HepG2 (cell line): ENCODE data around the gene MRPL20. TPM values are rescaled to one million over a fixed set of nuclear protein-coding genes. Genes with fewer than 3 reads are reported as not detected.

Experiments
- BRCA1 ChIP-seq: sonication (generic); formaldehyde crosslinking; IDR thresholded peaks from 2 replicates; pipeline ENCODE4 v1.4.0; 2020; ENCODE audit warnings: missing genetic modification reagents
- CREM ChIP-seq, 2 experiments: sonication (generic) in 1 of 2; formaldehyde crosslinking in 1 of 2; IDR thresholded peaks; 2 replicates each; pipeline versions ENCODE4 v1.4.0 to v1.6.1; 2016 to 2020; ENCODE audit warnings: antibody characterized with exemption in 1 of 2, mild to moderate bottlenecking in 1 of 2, missing genetic modification reagents in 1 of 2
- HDAC2 ChIP-seq: sonication (generic); formaldehyde crosslinking; IDR thresholded peaks from 2 replicates; pipeline ENCODE4 v1.4.0; 2020; ENCODE audit warnings: missing genetic modification reagents
- KDM5B ChIP-seq: sonication (generic); formaldehyde crosslinking; IDR thresholded peaks from 2 replicates; pipeline ENCODE4 v1.4.0; 2020; ENCODE audit warnings: missing genetic modification reagents, mild to moderate bottlenecking, borderline replicate concordance
- MTA1 ChIP-seq: sonication (generic); formaldehyde crosslinking; IDR thresholded peaks from 2 replicates; pipeline ENCODE4 v1.4.0; 2020; ENCODE audit warnings: missing genetic modification reagents, mild to moderate bottlenecking, borderline replicate concordance
- SOX5 ChIP-seq: IDR thresholded peaks from 2 replicates; pipeline ENCODE4 v1.6.1; 2016; ENCODE audit warnings: borderline replicate concordance
- U2AF2 ChIP-seq: fragments of 200-400 bp; formaldehyde crosslinking; IDR thresholded peaks from 2 replicates; pipeline ENCODE4 v1.6.1; 2017; ENCODE audit warnings: low read depth, mild to moderate bottlenecking, low read length
- ZC3H4 ChIP-seq: sonication (generic); formaldehyde crosslinking; IDR thresholded peaks from 2 replicates; pipeline ENCODE4 v1.4.0; 2020; ENCODE audit warnings: missing genetic modification reagents, borderline replicate concordance
- ZFP62 ChIP-seq: sonication (generic); formaldehyde crosslinking; IDR thresholded peaks from 2 replicates; pipeline ENCODE4 v1.4.0; 2020; ENCODE audit warnings: missing genetic modification reagents
- ZFX ChIP-seq: sonication (generic); formaldehyde crosslinking; IDR thresholded peaks from 2 replicates; pipeline ENCODE4 v1.4.0; 2020; ENCODE audit warnings: mild to moderate bottlenecking, low read depth, missing genetic modification reagents, moderate library complexity
- polyA plus RNA-seq, 8 experiments: library from polyadenylated mRNA; depleted of rRNA in 3 of 8; stranded (reverse) in 7 of 8; unstranded in 1 of 8; fragments of >200 nt; fragmentation: Illumina TruSeq in 4 of 8; extraction: Trizol in 4 of 8; gene quantifications; 2 replicates each; pipeline versions ENCODE4 v1.2.1 to v1.2.3, GENCODE V29; 2011 to 2016; ENCODE audit warnings: low read depth in 4 of 8, missing spikeins in 1 of 8, mixed read lengths in 1 of 8; ENCODE audit not compliant: insufficient read depth in 1 of 8
- total RNA-seq, 5 experiments: library from RNA; depleted of rRNA; stranded (reverse); fragments of >200 nt; fragmentation: Illumina TruSeq; extraction: Trizol; gene quantifications; 2 replicates each; pipeline ENCODE4 v1.2.3, GENCODE V29; 2016; ENCODE audit warnings: low read depth in 1 of 5
- TF ChIP-seq, protein P1 (sequence below): sonication (generic); formaldehyde crosslinking; IDR thresholded peaks from 2 replicates; pipeline ENCODE4 v1.5.0; 2020; ENCODE audit warnings: missing genetic modification reagents
- TF ChIP-seq, protein P2 (sequence below): sonication (generic); formaldehyde crosslinking; IDR thresholded peaks from 2 replicates; pipeline ENCODE4 v1.4.0; 2020; ENCODE audit warnings: missing genetic modification reagents
- TF ChIP-seq, protein P3 (sequence below): sonication (generic); formaldehyde crosslinking; IDR thresholded peaks from 2 replicates; pipeline ENCODE4 v1.8.1; 2023; ENCODE audit warnings: missing genetic modification reagents, mild to moderate bottlenecking, borderline replicate concordance
- TF ChIP-seq, protein P4 (sequence below): sonication (generic); formaldehyde crosslinking; IDR thresholded peaks from 2 replicates; pipeline ENCODE4 v1.4.0; 2020; ENCODE audit warnings: low read depth, missing genetic modification reagents
- TF ChIP-seq, protein P5 (sequence below): IDR thresholded peaks from 2 replicates; pipeline ENCODE4 v1.6.1; 2016; ENCODE audit warnings: missing genetic modification reagents, missing compliant biosample characterization
- TF ChIP-seq, protein P6 (sequence below): IDR thresholded peaks from 2 replicates; pipeline ENCODE4 v1.4.0; 2020; ENCODE audit warnings: mild to moderate bottlenecking, missing genetic modification reagents

The MRPL20 gene
- total and polyA plus RNA-seq, 2 of the 13 experiments (the other 11 are each of a cell fraction or from before 2014, with no cell fraction given), result 59.2 to 127 TPM

DNA sequence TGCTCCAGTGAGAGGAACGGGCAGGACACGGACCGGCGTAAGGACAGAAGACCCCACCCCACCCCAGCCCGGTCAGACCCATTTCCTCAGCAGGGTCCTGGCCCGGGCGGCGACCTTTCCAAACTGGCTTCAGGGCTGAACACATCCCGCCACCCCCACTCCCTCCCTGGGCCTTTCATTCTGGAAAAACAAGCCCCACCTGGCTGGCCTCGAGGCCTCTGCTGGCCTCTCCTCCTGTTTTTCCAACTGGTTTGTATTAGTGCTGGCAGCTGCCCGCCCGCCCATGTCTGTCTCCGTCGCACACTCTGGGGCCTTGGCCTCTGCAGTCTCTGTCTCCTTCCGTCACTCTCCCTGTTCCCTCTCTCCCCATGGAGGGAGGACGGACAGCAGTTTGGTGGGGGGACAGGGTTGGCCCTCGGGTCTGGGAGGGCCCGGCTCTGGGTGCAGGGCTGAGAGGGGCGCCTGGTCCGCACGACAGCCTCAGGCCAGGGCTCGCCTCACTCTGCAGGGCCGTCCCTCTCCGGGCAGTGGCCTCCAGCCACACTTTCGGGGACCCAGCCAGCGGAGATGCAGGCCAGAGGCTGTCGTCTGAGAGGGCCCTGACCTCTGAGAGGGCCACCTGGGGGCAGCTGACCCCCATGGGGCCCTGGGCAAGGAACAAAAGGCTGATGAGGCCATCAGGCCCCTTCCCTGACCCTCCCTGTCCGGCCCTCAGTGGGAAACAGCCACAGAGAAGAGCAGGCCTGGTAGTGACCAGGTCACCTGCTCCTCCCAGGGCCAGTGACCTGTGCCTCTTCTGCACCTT lies 47.2 kb downstream of the MRPL20 start (continued):
- peak; percentile 95 for TF ChIP-seq ZFX (CRISPR knock-in tag)
- peak; percentile 91 for TF ChIP-seq SOX5 (CRISPR knock-in tag)
- TF ChIP-seq, protein P1, sequence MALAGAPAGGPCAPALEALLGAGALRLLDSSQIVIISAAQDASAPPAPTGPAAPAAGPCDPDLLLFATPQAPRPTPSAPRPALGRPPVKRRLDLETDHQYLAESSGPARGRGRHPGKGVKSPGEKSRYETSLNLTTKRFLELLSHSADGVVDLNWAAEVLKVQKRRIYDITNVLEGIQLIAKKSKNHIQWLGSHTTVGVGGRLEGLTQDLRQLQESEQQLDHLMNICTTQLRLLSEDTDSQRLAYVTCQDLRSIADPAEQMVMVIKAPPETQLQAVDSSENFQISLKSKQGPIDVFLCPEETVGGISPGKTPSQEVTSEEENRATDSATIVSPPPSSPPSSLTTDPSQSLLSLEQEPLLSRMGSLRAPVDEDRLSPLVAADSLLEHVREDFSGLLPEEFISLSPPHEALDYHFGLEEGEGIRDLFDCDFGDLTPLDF (CRISPR knock-in tag), result peak; percentile 18
- TF ChIP-seq BRCA1 (CRISPR knock-in tag), result 0 out of 2 replicates have a peak, but pooled peaks have one; percentile 30
- TF ChIP-seq KDM5B, result 0 out of 2 replicates have a peak, but pooled peaks have one; percentile 68
- TF ChIP-seq, protein P2, sequence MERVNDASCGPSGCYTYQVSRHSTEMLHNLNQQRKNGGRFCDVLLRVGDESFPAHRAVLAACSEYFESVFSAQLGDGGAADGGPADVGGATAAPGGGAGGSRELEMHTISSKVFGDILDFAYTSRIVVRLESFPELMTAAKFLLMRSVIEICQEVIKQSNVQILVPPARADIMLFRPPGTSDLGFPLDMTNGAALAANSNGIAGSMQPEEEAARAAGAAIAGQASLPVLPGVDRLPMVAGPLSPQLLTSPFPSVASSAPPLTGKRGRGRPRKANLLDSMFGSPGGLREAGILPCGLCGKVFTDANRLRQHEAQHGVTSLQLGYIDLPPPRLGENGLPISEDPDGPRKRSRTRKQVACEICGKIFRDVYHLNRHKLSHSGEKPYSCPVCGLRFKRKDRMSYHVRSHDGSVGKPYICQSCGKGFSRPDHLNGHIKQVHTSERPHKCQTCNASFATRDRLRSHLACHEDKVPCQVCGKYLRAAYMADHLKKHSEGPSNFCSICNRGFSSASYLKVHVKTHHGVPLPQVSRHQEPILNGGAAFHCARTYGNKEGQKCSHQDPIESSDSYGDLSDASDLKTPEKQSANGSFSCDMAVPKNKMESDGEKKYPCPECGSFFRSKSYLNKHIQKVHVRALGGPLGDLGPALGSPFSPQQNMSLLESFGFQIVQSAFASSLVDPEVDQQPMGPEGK (CRISPR knock-in tag), result peak; percentile 86
- TF ChIP-seq, protein P3, sequence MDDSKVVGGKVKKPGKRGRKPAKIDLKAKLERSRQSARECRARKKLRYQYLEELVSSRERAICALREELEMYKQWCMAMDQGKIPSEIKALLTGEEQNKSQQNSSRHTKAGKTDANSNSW, result peak; percentile 48; the same call in 1 of the 2 replicates
- no peak for TF ChIP-seq U2AF2
- peak; percentile 83; the same call in 1 of the 2 replicates for TF ChIP-seq MTA1
- TF ChIP-seq, protein P4, sequence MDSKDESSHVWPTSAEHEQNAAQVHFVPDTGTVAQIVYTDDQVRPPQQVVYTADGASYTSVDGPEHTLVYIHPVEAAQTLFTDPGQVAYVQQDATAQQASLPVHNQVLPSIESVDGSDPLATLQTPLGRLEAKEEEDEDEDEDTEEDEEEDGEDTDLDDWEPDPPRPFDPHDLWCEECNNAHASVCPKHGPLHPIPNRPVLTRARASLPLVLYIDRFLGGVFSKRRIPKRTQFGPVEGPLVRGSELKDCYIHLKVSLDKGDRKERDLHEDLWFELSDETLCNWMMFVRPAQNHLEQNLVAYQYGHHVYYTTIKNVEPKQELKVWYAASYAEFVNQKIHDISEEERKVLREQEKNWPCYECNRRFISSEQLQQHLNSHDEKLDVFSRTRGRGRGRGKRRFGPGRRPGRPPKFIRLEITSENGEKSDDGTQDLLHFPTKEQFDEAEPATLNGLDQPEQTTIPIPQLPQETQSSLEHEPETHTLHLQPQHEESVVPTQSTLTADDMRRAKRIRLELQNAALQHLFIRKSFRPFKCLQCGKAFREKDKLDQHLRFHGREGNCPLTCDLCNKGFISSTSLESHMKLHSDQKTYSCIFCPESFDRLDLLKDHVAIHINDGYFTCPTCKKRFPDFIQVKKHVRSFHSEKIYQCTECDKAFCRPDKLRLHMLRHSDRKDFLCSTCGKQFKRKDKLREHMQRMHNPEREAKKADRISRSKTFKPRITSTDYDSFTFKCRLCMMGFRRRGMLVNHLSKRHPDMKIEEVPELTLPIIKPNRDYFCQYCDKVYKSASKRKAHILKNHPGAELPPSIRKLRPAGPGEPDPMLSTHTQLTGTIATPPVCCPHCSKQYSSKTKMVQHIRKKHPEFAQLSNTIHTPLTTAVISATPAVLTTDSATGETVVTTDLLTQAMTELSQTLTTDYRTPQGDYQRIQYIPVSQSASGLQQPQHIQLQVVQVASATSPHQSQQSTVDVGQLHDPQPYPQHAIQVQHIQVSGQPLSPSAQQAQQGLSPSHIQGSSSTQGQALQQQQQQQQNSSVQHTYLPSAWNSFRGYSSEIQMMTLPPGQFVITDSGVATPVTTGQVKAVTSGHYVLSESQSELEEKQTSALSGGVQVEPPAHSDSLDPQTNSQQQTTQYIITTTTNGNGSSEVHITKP (CRISPR knock-in tag), result 0 out of 2 replicates have a peak, but pooled peaks have one; percentile 47
- peak; percentile 11; the same call in 1 of the 2 replicates for TF ChIP-seq HDAC2 (CRISPR knock-in tag)
- TF ChIP-seq ZC3H4 (CRISPR knock-in tag), result peak; percentile 80; the same call in 1 of the 2 replicates
- TF ChIP-seq, protein P5, sequence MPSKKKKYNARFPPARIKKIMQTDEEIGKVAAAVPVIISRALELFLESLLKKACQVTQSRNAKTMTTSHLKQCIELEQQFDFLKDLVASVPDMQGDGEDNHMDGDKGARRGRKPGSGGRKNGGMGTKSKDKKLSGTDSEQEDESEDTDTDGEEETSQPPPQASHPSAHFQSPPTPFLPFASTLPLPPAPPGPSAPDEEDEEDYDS (CRISPR knock-in tag), result no peak
- TF ChIP-seq CREM (IDR thresholded peaks at IDR 0.05), result 0 out of 2 replicates have a peak, but pooled peaks have one; percentile 46
- TF ChIP-seq CREM (CRISPR knock-in tag; IDR thresholded peaks at IDR 0.05), result no peak
- TF ChIP-seq ZFP62 (CRISPR knock-in tag), result no peak
- TF ChIP-seq, protein P6, sequence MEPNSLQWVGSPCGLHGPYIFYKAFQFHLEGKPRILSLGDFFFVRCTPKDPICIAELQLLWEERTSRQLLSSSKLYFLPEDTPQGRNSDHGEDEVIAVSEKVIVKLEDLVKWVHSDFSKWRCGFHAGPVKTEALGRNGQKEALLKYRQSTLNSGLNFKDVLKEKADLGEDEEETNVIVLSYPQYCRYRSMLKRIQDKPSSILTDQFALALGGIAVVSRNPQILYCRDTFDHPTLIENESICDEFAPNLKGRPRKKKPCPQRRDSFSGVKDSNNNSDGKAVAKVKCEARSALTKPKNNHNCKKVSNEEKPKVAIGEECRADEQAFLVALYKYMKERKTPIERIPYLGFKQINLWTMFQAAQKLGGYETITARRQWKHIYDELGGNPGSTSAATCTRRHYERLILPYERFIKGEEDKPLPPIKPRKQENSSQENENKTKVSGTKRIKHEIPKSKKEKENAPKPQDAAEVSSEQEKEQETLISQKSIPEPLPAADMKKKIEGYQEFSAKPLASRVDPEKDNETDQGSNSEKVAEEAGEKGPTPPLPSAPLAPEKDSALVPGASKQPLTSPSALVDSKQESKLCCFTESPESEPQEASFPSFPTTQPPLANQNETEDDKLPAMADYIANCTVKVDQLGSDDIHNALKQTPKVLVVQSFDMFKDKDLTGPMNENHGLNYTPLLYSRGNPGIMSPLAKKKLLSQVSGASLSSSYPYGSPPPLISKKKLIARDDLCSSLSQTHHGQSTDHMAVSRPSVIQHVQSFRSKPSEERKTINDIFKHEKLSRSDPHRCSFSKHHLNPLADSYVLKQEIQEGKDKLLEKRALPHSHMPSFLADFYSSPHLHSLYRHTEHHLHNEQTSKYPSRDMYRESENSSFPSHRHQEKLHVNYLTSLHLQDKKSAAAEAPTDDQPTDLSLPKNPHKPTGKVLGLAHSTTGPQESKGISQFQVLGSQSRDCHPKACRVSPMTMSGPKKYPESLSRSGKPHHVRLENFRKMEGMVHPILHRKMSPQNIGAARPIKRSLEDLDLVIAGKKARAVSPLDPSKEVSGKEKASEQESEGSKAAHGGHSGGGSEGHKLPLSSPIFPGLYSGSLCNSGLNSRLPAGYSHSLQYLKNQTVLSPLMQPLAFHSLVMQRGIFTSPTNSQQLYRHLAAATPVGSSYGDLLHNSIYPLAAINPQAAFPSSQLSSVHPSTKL (CRISPR knock-in tag), result peak; percentile 47
